Mononuclear cell (primary cell): ENCODE results near the gene FLT1. TPM values are rescaled to one million over a fixed set of nuclear protein-coding genes. Genes with fewer than 3 reads are reported as not detected.

Source experiments
- H3K27me3 ChIP-seq: 2 replicates; pipeline ENCODE4 v1.6.0; 2011; ENCODE audit warnings: low read length, control low read depth; ENCODE audit not compliant: insufficient read depth
- H3K4me1 ChIP-seq: 2 replicates; pipeline ENCODE4 v1.5.1; 2011; ENCODE audit warnings: mild to moderate bottlenecking, low read length, control low read depth; ENCODE audit not compliant: insufficient read depth
- H3K4me3 ChIP-seq: 2 replicates; pipeline ENCODE4 v1.5.1; 2011; ENCODE audit warnings: mild to moderate bottlenecking, low read length, moderate library complexity
- H3K9me3 ChIP-seq: 2 replicates; pipeline ENCODE4 v1.5.1; 2011; ENCODE audit warnings: low read depth, mild to moderate bottlenecking, control low read depth, low read length
- total RNA-seq: library from RNA; depleted of rRNA; stranded (reverse); fragments of >200 nt; gene quantifications from one replicate; pipeline ENCODE4 v1.2.3, GENCODE V29; 2012

FLT1 gene
- total RNA-seq, 1 donor, result 1.8 TPM

GRCh38 chr13:28483313-28483931, 11.5 kb downstream of the FLT1 start:
- no peak overlapping the region for H3K4me3 ChIP-seq
- H3K4me1 ChIP-seq, result peaks cover 5% of the 10 kb centered on the region
- no peaks in the 10 kb centered on the region for H3K9me3 ChIP-seq
- peaks cover 3% of the 10 kb centered on the region for H3K27me3 ChIP-seq

- H3K27me3 ChIP-seq, result peaks cover 3% of the 10 kb centered on the region
- peaks cover 7% of the 10 kb centered on the region for H3K4me1 ChIP-seq
- H3K9me3 ChIP-seq, result no peaks in the 10 kb centered on the region
- no peak overlapping the region for H3K4me3 ChIP-seq
These were observed 15.9 kb downstream of the FLT1 start for GRCh38 chr13:28479005-28479404.

- no peaks in the 10 kb centered on the region for H3K9me3 ChIP-seq
- H3K4me3 ChIP-seq, result no peak overlapping the region
- H3K27me3 ChIP-seq, result peaks cover 3% of the 10 kb centered on the region
- peaks cover 7% of the 10 kb centered on the region for H3K4me1 ChIP-seq
These were observed 16.8 kb downstream of the FLT1 start for GRCh38 chr13:28478127-28478526.

- H3K4me1 ChIP-seq, result peaks cover 7% of the 10 kb centered on the region
- H3K9me3 ChIP-seq, result no peaks in the 10 kb centered on the region
- H3K4me3 ChIP-seq, result no peak overlapping the region
- peaks cover 2% of the 10 kb centered on the region for H3K27me3 ChIP-seq
These were observed 17.3 kb downstream of the FLT1 start for GRCh38 chr13:28477709-28477973.

GRCh38 chr13:28476919-28477708, 17.8 kb downstream of the FLT1 start:
- Histone ChIP-seq H3K4me1 (peaks cover 7% of the 10 kb centered on the region), H3K27me3 (no peaks in the 10 kb centered on the region), H3K4me3 (no peak overlapping the region), H3K9me3 (no peaks in the 10 kb centered on the region)

GRCh38 chr13:28475916-28476725, 18.8 kb downstream of the FLT1 start:
- H3K9me3 ChIP-seq, result no peaks in the 10 kb centered on the region
- H3K27me3 ChIP-seq, result no peaks in the 10 kb centered on the region
- H3K4me3 ChIP-seq, result no peak overlapping the region
- H3K4me1 ChIP-seq, result peaks cover 7% of the 10 kb centered on the region

- H3K9me3 ChIP-seq, result no peaks in the 10 kb centered on the region
- no peaks in the 10 kb centered on the region for H3K27me3 ChIP-seq
- H3K4me3 ChIP-seq, result no peak overlapping the region
- H3K4me1 ChIP-seq, result peaks cover 14% of the 10 kb centered on the region
These were observed 20.3 kb downstream of the FLT1 start for GRCh38 chr13:28474491-28475134.

- H3K4me1 ChIP-seq, result peaks cover 22% of the 10 kb centered on the region
- H3K9me3 ChIP-seq, result no peaks in the 10 kb centered on the region
- H3K27me3 ChIP-seq, result no peaks in the 10 kb centered on the region
- no peak overlapping the region for H3K4me3 ChIP-seq
These were observed 21.9 kb downstream of the FLT1 start for GRCh38 chr13:28473044-28473443.

- Histone ChIP-seq H3K4me1 (peaks cover 33% of the 10 kb centered on the region), H3K9me3 (no peaks in the 10 kb centered on the region), H3K27me3 (no peaks in the 10 kb centered on the region), H3K4me3 (no peak overlapping the region)
These were observed 23.5 kb downstream of the FLT1 start for GRCh38 chr13:28471421-28471820.

GRCh38 chr13:28470296-28470695, 24.6 kb downstream of the FLT1 start:
- Histone ChIP-seq H3K9me3 (no peaks in the 10 kb centered on the region), H3K27me3 (no peaks in the 10 kb centered on the region), H3K4me3 (no peak overlapping the region), H3K4me1 (peaks cover 27% of the 10 kb centered on the region)

- H3K4me1 ChIP-seq, result peaks cover 27% of the 10 kb centered on the region
- H3K9me3 ChIP-seq, result no peaks in the 10 kb centered on the region
- no peak overlapping the region for H3K4me3 ChIP-seq
- no peaks in the 10 kb centered on the region for H3K27me3 ChIP-seq
These were observed 25.6 kb downstream of the FLT1 start for GRCh38 chr13:28469316-28469715.

- no peak overlapping the region for H3K4me3 ChIP-seq
- no peaks in the 10 kb centered on the region for H3K27me3 ChIP-seq
- no peaks in the 10 kb centered on the region for H3K9me3 ChIP-seq
- H3K4me1 ChIP-seq, result peaks cover 27% of the 10 kb centered on the region
These were observed 26.7 kb downstream of the FLT1 start for GRCh38 chr13:28468023-28468915.

- Histone ChIP-seq H3K27me3 (no peaks in the 10 kb centered on the region), H3K9me3 (no peaks in the 10 kb centered on the region), H3K4me3 (no peak overlapping the region), H3K4me1 (peaks cover 27% of the 10 kb centered on the region)
These were observed 27.9 kb downstream of the FLT1 start for GRCh38 chr13:28467034-28467433.

- no peaks in the 10 kb centered on the region for H3K9me3 ChIP-seq
- H3K4me1 ChIP-seq, result peaks cover 27% of the 10 kb centered on the region
- no peak overlapping the region for H3K4me3 ChIP-seq
These were observed 28.8 kb downstream of the FLT1 start for GRCh38 chr13:28466151-28466550.

More at GRCh38 chr13:28466151-28466550, 28.8 kb downstream of the FLT1 start:
- no peaks in the 10 kb centered on the region for H3K27me3 ChIP-seq
